Thyroid gland (tissue), 4 donors: Measurements from ENCODE around the gene TMEM229B.

Experiments used
- CTCF ChIP-seq, 6 experiments: fragments of 200-600 bp in 3 of 6; fragments of 450-650 bp in 3 of 6; sonication (generic) in 3 of 6; IDR thresholded peaks; one replicate each; pipeline ENCODE4 v1.5.1; 2016 to 2019; ENCODE audit warnings: antibody characterized with exemption in 6 of 6, mild to moderate bottlenecking in 2 of 6, inconsistent platforms in 1 of 6, moderate library complexity in 1 of 6
- POLR2A ChIP-seq, 2 donors: fragments of 450-650 bp; IDR thresholded peaks; one replicate each; pipeline ENCODE4 v1.6.1; 2017; ENCODE audit warnings: antibody characterized with exemption in 2 of 2, mild to moderate bottlenecking in 2 of 2, moderate library complexity in 1 of 2

GRCh38 chr14:67457782-67458181 lies 30.7 kb downstream of the TMEM229B start:
- TF ChIP-seq POLR2A (IDR thresholded peaks at IDR 0.05) (no peak), CTCF (IDR thresholded peaks at IDR 0.05) (peak in 1 of 6 experiments; percentile 6)
